ENCODE measurements around the gene TRAPPC3L. TPM values are rescaled to one million over a fixed set of nuclear protein-coding genes. Genes with fewer than 3 reads are reported as not detected.

Gene TRAPPC3L
- total RNA-seq, 1 experiment from 2014 or later: not detected

DNA sequence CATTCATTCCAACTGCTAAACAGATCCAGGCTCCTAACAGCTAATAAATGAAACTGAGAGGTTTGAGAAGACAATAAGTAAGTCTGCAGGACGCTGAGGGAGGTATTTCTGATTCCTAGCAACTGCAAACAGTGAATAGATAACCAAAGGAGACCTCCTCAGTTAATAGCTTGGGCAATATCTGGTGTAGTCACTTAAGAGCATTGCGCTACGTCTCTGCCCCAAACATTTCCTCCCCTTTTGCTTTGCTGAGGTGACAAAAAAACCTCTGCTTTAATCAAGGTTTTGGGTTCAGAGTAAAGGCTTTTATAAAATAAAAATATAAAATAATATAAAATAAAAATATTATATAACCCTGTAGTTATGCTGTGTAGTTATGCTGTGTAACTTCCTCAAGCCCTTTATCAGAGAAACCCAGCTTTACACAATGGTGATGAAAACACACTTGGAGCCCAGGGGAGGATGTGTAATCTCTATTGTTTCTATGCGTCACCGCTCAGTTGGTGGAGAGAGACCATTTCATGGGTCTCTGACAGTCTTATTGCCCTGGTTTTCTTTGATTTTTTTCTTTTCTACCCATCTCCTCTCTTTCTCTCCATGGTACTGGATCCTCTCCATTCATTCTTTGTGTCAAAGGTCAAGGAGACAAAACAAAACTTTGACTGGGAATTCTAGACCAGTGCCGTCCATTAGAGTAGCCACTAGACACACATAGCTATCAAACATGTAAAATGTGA lies 53.0 kb downstream of the TRAPPC3L start:
- H3K4me3 ChIP-seq: no peak overlapping the region
- no peaks in the 10 kb centered on the region for H3K4me1 ChIP-seq (replicated peaks)
- no peak overlapping the region for H3K27ac ChIP-seq
- DNase-seq (ENCODE audit: low read depth in 1 of 2, low spot score in 2 of 2): no peak
- no peaks in the 10 kb centered on the region for H3K27me3 ChIP-seq (replicated peaks)
- no peaks in the 10 kb centered on the region for H3K36me3 ChIP-seq
- H3K9me3 ChIP-seq (replicated peaks): no peaks in the 10 kb centered on the region

DNA sequence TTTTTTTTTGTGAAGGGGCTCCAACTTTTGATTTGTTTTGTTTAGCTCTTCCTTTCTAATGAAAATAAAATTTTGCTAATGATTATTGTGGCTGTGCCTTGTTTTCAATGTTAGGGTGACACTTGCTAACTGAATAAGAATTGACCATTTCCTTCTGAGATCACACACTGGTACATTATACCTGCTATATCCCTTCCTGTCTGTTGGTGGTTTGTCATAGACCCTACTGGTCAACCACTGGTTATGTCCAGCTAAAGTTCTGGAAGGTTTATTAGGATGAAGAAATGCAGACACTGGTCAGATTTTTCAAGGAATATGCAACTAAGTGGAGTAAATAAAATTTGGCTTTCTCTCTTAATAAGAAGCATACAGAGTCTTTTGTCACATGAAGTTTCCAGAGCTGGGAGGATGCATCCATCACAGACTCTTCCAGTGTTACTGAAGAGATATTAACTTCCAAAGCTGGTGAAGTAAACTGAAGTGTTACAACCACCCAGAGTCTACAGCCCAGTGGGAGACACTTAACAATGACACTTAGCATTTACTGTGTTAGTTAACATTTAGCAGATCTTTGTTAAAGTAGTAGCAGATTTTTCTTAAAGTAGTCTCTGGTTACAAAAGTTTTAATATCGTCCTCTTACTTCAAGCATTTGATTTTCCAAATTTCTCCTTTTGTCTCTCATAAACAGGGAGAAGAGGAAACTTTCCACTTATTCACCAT lies 53.7 kb downstream of the TRAPPC3L start:
- Histone ChIP-seq H3K4me3 (no peak overlapping the region), H3K4me1 (replicated peaks) (no peaks in the 10 kb centered on the region), H3K36me3 (no peaks in the 10 kb centered on the region), H3K27ac (no peak overlapping the region), H3K27me3 (replicated peaks) (no peaks in the 10 kb centered on the region), H3K9me3 (replicated peaks) (no peaks in the 10 kb centered on the region)
- no peak for DNase-seq (ENCODE audit: low read depth in 1 of 2, low spot score in 2 of 2)

DNA sequence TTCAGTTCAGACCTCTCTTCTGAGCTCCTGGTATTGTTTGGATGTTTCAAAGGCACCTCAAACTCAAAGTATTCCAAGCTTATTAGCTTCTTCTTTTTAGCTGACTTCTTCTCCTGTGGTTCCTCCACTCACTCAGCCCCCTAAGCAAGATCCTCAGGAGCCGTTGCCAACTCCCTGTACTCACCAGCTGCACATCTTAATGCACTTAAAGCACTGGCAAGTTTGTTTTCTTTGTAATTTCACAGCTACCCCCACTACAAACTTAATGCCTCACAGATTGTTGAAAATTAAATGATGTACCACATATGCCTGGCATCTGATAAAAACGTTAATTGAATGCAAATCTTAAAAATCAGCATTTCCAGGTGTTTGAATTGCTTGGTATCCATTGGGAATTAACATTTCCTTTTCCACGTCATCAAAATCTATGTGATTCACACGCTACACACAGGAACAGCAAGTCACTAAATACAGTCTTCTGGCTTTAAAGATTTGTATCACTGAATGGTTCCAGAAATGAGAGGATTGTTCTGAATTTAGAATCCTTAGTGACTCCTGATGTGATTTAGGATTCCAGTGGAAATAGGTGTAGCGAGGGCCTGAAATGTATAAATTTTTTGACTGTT lies 59.8 kb downstream of the TRAPPC3L start:
- Histone ChIP-seq H3K27me3 (replicated peaks) (peaks cover 9% of the 10 kb centered on the region), H3K9me3 (replicated peaks) (no peaks in the 10 kb centered on the region), H3K4me3 (no peak overlapping the region), H3K36me3 (no peaks in the 10 kb centered on the region), H3K4me1 (replicated peaks) (no peaks in the 10 kb centered on the region), H3K27ac (no peak overlapping the region)
- no peak for DNase-seq (ENCODE audit: low read depth in 1 of 2, low spot score in 2 of 2)

DNA sequence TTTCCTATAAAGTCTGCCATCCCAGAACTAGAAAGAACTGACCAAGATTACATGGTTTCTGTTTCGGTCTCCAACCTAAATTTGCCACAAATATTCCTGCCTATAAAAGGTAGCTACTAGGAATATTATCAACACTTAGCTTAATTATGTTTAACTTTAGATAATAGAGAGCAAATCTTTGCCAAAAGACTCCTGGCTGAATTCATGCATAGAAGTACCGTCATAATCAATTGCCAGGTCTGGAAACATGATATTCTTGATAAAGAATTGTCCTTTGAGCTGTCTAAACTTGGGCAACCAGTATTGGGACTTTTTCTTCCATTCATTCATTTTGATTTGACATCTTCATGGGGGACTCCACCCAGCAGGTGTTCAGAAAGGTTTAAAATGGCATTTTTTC lies 61.9 kb downstream of the TRAPPC3L start:
- Histone ChIP-seq H3K36me3 (no peaks in the 10 kb centered on the region), H3K4me1 (replicated peaks) (no peaks in the 10 kb centered on the region), H3K4me3 (no peak overlapping the region), H3K9me3 (replicated peaks) (no peaks in the 10 kb centered on the region), H3K27ac (no peak overlapping the region), H3K27me3 (replicated peaks) (peaks cover 9% of the 10 kb centered on the region)
- no peak for DNase-seq (ENCODE audit: low read depth in 1 of 2, low spot score in 2 of 2)

DNA sequence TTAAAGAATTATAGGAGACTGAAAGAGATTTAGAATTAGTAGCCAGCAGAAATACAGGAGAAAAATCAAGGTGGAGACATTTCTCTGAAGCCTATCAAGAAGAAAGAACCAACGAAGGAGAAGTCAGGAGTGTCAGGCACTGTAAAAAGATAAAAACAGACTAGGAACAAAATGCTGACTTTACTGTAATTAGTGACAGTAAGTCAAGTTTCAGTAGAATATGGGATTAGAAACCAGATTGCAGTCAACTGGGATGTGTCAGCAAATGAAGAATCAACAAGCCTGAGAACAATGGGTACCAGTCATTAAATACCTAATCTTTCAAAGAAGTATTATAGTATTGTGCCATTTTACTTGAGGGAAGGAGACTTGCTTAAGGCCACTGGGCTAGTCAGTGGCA lies 62.7 kb downstream of the TRAPPC3L start:
- DNase-seq (ENCODE audit: low read depth in 1 of 2, low spot score in 2 of 2): no peak
- Histone ChIP-seq H3K27me3 (replicated peaks) (peaks cover 9% of the 10 kb centered on the region), H3K4me1 (replicated peaks) (no peaks in the 10 kb centered on the region), H3K36me3 (no peaks in the 10 kb centered on the region), H3K9me3 (replicated peaks) (no peaks in the 10 kb centered on the region), H3K27ac (no peak overlapping the region), H3K4me3 (no peak overlapping the region)

DNA sequence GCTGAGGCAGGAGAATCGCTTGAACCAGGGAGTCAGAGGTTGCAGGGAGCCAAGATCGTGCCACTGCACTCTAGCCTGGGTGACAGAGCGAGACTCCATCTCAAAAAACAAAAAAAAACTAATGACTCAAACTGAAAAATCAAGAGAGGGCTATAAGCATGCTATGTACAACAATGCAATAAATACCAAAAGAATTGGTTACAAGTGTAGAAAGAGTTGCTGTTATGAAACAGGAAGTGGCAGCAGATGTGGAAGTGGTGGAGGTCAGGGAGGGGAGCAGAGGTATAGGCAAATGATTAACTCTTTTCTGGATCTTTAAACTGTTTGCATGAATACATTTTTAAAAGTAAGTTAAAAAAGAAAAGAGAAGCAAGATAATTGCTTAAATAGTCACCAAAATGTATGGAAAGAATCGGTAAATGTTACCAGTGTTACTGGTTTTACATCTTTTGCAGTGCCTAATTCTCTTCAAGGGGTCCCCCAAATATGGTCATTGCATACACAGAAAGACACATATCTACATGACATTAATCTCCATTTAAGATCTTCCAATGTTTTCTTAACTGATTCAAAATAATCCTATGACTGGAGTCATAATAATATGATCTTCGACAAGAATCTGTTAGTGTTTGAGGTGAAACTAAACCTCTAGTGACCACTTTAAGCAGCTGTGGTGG lies 69.3 kb downstream of the TRAPPC3L start:
- no peak for DNase-seq (ENCODE audit: low read depth in 1 of 2, low spot score in 2 of 2)
- Histone ChIP-seq H3K4me1 (replicated peaks) (no peaks in the 10 kb centered on the region), H3K4me3 (no peak overlapping the region), H3K27me3 (replicated peaks) (0 out of 2 replicates have a peak, but pooled peaks cover 9% of the 10 kb centered on the region), H3K36me3 (no peaks in the 10 kb centered on the region), H3K9me3 (replicated peaks) (no peaks in the 10 kb centered on the region), H3K27ac (no peak overlapping the region)

DNA sequence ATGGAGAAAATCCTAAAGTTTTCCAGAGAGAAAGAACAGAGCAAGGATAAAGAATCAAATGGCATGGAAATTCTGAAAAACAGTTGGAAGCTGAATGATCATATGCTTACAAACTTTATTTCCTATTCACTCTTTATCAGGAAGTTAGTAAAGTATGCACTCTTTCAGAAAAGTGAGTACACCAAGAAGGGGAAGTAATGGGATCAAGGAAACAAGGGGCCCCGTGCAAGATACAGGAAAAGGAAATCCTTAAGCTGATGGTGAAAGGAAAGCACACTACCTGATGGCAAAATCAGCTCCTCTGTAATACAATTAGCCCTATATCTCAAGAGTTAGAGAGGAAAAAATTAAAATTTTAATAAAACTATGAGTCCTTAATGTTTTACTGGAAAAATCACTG lies 70.3 kb downstream of the TRAPPC3L start:
- Histone ChIP-seq H3K27ac (no peak overlapping the region), H3K9me3 (replicated peaks) (no peaks in the 10 kb centered on the region), H3K4me1 (replicated peaks) (no peaks in the 10 kb centered on the region), H3K36me3 (no peaks in the 10 kb centered on the region), H3K4me3 (no peak overlapping the region), H3K27me3 (replicated peaks) (peaks cover 9% of the 10 kb centered on the region; the same call in 1 of the 2 replicates)
- no peak for DNase-seq (ENCODE audit: low read depth in 1 of 2, low spot score in 2 of 2)

DNA sequence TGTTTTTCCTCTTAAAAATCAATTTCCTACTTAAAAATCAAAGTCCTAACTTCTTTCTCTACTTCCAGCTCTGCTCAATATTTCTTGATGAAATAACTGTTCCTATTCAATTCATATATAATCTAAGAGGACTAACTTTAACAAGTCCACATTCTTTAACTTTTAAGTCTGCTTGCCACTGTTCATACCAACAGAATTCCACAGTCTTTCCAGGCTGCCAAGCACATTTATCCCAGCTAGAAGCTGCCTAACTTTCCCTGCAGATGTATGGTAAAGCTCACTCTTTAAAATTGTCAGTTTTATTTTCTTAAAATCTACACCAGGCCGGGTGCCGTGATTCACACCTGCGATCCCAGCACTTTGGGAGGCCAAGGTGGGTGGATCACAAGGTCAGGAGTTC lies 72.8 kb downstream of the TRAPPC3L start:
- H3K4me1 ChIP-seq (replicated peaks): no peaks in the 10 kb centered on the region
- no peak overlapping the region for H3K27ac ChIP-seq
- peaks cover 12% of the 10 kb centered on the region; the same call in 1 of the 2 replicates for H3K27me3 ChIP-seq (replicated peaks)
- no peaks in the 10 kb centered on the region for H3K36me3 ChIP-seq
- H3K9me3 ChIP-seq (replicated peaks): no peaks in the 10 kb centered on the region
- H3K4me3 ChIP-seq: no peak overlapping the region
- DNase-seq (ENCODE audit: low read depth in 1 of 2, low spot score in 2 of 2): no peak

DNA sequence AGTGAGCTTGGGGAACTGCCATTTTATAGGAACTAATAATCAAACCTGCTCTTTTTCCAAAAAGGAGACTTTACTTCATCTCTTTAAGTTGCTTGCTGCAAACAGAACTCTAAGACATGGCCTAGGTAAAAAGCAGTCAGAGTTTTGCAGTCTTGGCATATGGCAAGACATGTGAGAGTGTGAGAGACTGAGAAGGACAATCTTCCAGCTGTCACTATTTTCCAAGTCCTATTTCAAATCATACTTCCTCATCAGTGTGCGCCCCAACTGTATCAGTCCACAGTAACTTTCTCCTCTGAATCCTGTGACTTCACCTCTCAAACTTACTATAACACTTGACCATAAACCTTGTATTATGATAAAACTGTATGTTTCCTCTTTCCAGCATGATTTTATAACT lies 74.0 kb downstream of the TRAPPC3L start:
- Histone ChIP-seq H3K4me1 (replicated peaks) (no peaks in the 10 kb centered on the region), H3K36me3 (no peaks in the 10 kb centered on the region), H3K9me3 (replicated peaks) (no peaks in the 10 kb centered on the region), H3K27me3 (replicated peaks) (peaks cover 7% of the 10 kb centered on the region; the same call in 1 of the 2 replicates), H3K27ac (no peak overlapping the region), H3K4me3 (no peak overlapping the region)
- DNase-seq (ENCODE audit: low read depth in 1 of 2, low spot score in 2 of 2): no peak

DNA sequence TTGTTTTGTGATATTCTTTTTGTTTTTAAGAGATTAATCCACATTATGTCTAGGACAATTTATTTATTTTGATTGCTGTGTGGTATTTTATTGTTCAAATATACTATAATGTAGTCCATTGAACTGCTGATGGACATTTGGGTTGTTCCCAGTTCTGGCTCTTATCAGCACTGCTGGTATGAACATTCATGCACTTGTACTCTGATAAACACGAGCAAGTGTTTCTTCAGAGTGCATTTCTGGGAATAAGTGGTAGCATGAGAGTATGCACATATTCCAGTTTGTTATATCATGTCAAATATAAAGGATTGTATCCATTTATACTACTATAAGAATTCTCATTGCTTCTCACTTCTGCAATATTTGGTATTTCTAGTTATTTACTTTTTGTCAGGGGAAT lies 77.2 kb downstream of the TRAPPC3L start:
- Histone ChIP-seq H3K4me3 (no peak overlapping the region), H3K4me1 (replicated peaks) (no peaks in the 10 kb centered on the region), H3K9me3 (replicated peaks) (no peaks in the 10 kb centered on the region), H3K36me3 (no peaks in the 10 kb centered on the region), H3K27ac (no peak overlapping the region), H3K27me3 (replicated peaks) (peaks cover 24% of the 10 kb centered on the region)
- DNase-seq (ENCODE audit: low read depth in 1 of 2, low spot score in 2 of 2): no peak

DNA sequence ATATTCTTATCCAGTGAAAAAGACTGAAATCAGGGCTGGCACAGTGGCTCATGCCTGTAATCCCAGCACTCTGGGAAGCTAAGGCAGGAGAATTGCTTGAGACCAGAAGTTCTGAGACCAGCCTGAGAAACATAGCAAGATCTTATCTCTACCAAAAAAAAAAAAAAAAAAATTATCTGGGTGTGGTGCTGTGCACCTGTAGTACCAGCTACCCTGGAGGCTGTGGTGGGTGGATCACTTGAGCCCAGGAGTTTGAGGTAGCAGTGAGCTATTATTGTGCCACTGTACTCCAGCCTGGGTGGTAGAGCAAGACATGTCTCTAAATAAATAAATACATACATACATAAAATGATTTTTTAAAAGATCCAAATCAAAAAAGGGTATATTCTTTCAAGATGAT lies 78.0 kb downstream of the TRAPPC3L start:
- no peak for DNase-seq (ENCODE audit: low read depth in 1 of 2, low spot score in 2 of 2)
- Histone ChIP-seq H3K36me3 (no peaks in the 10 kb centered on the region), H3K27ac (no peak overlapping the region), H3K4me3 (no peak overlapping the region), H3K9me3 (replicated peaks) (peaks cover 1% of the 10 kb centered on the region; the same call in 1 of the 2 replicates), H3K27me3 (replicated peaks) (peaks cover 32% of the 10 kb centered on the region), H3K4me1 (replicated peaks) (no peaks in the 10 kb centered on the region; the same call in 1 of the 2 replicates)

DNA sequence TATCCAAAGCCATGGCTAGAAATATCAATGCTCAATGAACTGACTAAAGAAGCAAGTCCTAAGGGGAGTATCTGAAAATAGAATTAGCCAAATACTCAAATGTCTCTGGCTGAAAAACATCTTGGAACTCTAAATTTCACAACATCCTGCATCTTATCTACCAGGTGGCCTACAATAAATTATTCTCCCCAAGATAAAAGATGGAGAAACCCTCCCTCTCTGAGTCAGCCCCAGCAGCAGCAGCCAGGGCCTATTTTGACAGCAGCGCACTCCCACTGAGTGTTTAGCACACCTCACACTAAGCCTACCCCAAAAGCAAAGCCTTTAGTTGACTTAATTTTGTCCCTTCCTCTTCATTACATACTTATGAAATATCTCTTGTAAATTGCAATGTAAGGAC lies 78.4 kb downstream of the TRAPPC3L start:
- Histone ChIP-seq H3K4me3 (no peak overlapping the region), H3K4me1 (replicated peaks) (peaks cover 4% of the 10 kb centered on the region)
- DNase-seq (ENCODE audit: low read depth in 1 of 2, low spot score in 2 of 2): no peak

DNA sequence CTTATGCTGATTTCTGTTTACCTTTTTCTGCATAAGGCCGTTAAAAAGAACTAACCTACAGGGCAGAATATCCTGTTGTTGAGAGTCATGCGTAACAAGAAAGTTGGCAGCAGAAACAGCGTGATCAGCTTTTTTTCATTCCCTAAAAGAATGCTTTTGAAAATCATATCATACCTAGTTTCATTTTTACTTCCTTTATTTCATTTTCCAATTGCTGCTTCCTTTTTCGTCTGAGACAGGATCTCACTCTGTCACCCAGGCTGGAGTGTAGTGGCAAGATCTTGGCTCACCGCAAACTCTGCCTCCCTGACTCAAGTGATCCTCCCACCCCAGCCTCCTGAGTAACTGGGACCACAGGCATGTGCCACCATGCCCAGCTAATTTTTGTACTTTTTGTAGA lies 80.2 kb downstream of the TRAPPC3L start:
- no peaks in the 10 kb centered on the region for H3K36me3 ChIP-seq
- no peak overlapping the region for H3K27ac ChIP-seq
- peaks cover 8% of the 10 kb centered on the region for H3K9me3 ChIP-seq (replicated peaks)
- DNase-seq (ENCODE audit: low read depth in 1 of 2, low spot score in 2 of 2): no peak
- peaks cover 7% of the 10 kb centered on the region for H3K4me1 ChIP-seq (replicated peaks)
- no peak overlapping the region for H3K4me3 ChIP-seq
- peaks cover 49% of the 10 kb centered on the region for H3K27me3 ChIP-seq (replicated peaks)

More for the DNA sequence above, 78.4 kb downstream of the TRAPPC3L start:
- Histone ChIP-seq H3K36me3 (no peaks in the 10 kb centered on the region), H3K27me3 (replicated peaks) (peaks cover 36% of the 10 kb centered on the region), H3K27ac (no peak overlapping the region), H3K9me3 (replicated peaks) (peaks cover 5% of the 10 kb centered on the region)

Data from SJSA1 (cell line).